HEK293 (cell line): Measurements from ENCODE around the gene CDR2L.

Experiments
- IKZF3 ChIP-seq: fragments of 450-650 bp; IDR thresholded peaks from 2 replicates; pipeline ENCODE4 v1.5.0; 2018; ENCODE audit warnings: missing biosample characterization, mild to moderate bottlenecking, missing genetic modification characterization, moderate library complexity
- KLF1 ChIP-seq: fragments of 450-650 bp; formaldehyde crosslinking; IDR thresholded peaks from 2 replicates; pipeline ENCODE4 v1.5.1; 2016; ENCODE audit warnings: missing biosample characterization, missing genetic modification characterization
- KLF16 ChIP-seq: fragments of 450-650 bp; formaldehyde crosslinking; IDR thresholded peaks from 2 replicates; pipeline ENCODE4 v1.5.1; 2017; ENCODE audit warnings: missing biosample characterization, missing genetic modification characterization
- MEIS1 ChIP-seq: sonication (generic); formaldehyde crosslinking; IDR thresholded peaks from 2 replicates; pipeline ENCODE4 v1.8.1; 2022; ENCODE audit warnings: missing genetic modification reagents, mild to moderate bottlenecking, borderline replicate concordance
- PRDM1 ChIP-seq: fragments of 450-650 bp; formaldehyde crosslinking; IDR thresholded peaks from 2 replicates; pipeline ENCODE4; 2016; ENCODE audit warnings: missing biosample characterization, missing genetic modification characterization
- SCRT2 ChIP-seq: fragments of 450-650 bp; formaldehyde crosslinking; IDR thresholded peaks from 2 replicates; pipeline ENCODE4 v1.5.1; 2016; ENCODE audit warnings: missing biosample characterization, missing genetic modification characterization
- SETDB1 ChIP-seq: IDR thresholded peaks from one replicate; pipeline ENCODE4 v1.6.1; 2017; ENCODE audit warnings: mild to moderate bottlenecking, low read length, moderate library complexity, mixed read lengths; ENCODE audit not compliant: insufficient read length
- SP7 ChIP-seq: fragments of 450-650 bp; formaldehyde crosslinking; IDR thresholded peaks from 2 replicates; pipeline ENCODE4 v1.5.1; 2016; ENCODE audit warnings: missing biosample characterization, missing genetic modification characterization
- ZBTB21 ChIP-seq: fragments of 450-650 bp; formaldehyde crosslinking; IDR thresholded peaks from 2 replicates; pipeline ENCODE4 v1.5.1; 2017; ENCODE audit warnings: missing biosample characterization, missing genetic modification characterization
- ZFHX2 ChIP-seq: fragments of 450-650 bp; formaldehyde crosslinking; conservative IDR thresholded peaks from 2 replicates; pipeline ENCODE4 v1.5.1; 2016; ENCODE audit warnings: missing biosample characterization, missing genetic modification characterization
- ZFP41 ChIP-seq: fragments of 450-650 bp; formaldehyde crosslinking; IDR thresholded peaks from 2 replicates; pipeline ENCODE4 v1.5.1; 2016; ENCODE audit warnings: missing biosample characterization, missing genetic modification characterization, borderline replicate concordance
- ZIC2 ChIP-seq: fragments of 450-650 bp; formaldehyde crosslinking; IDR thresholded peaks from 2 replicates; pipeline ENCODE4 v1.5.1; 2016; ENCODE audit warnings: missing biosample characterization, missing genetic modification characterization
- ZNF16 ChIP-seq: fragments of 450-650 bp; formaldehyde crosslinking; IDR thresholded peaks from 2 replicates; pipeline ENCODE4 v1.5.1; 2016; ENCODE audit warnings: low read depth, missing biosample characterization, missing genetic modification characterization
- ZNF248 ChIP-seq: fragments of 450-650 bp; formaldehyde crosslinking; IDR thresholded peaks from 2 replicates; pipeline ENCODE4 v1.5.1; 2017; ENCODE audit warnings: missing biosample characterization, missing genetic modification characterization
- ZNF274 ChIP-seq, 2 experiments: fragments of 200-500 bp in 1 of 2; fragments of 450-650 bp in 1 of 2; sonication (Bioruptor generic) in 1 of 2; formaldehyde crosslinking in 1 of 2; IDR thresholded peaks; 2 replicates each; pipeline versions ENCODE4 v1.5.1 to v1.6.1; 2014 to 2016; ENCODE audit warnings: borderline replicate concordance in 1 of 2, inconsistent platforms in 1 of 2, low read length in 1 of 2, missing biosample characterization in 1 of 2, missing genetic modification characterization in 1 of 2
- ZNF324 ChIP-seq: fragments of 450-650 bp; formaldehyde crosslinking; IDR thresholded peaks from 2 replicates; pipeline ENCODE4 v1.5.1; 2016; ENCODE audit warnings: missing biosample characterization, missing genetic modification characterization
- ZNF354C ChIP-seq: fragments of 450-650 bp; formaldehyde crosslinking; IDR thresholded peaks from 2 replicates; pipeline ENCODE4 v1.5.1; 2016; ENCODE audit warnings: missing biosample characterization, missing genetic modification characterization, low read depth, borderline replicate concordance
- ZNF416 ChIP-seq: fragments of 450-650 bp; formaldehyde crosslinking; IDR thresholded peaks from 2 replicates; pipeline ENCODE4 v1.5.1; 2016; ENCODE audit warnings: missing biosample characterization, missing genetic modification characterization
- ZNF473 ChIP-seq: fragments of 450-650 bp; formaldehyde crosslinking; IDR thresholded peaks from 2 replicates; pipeline ENCODE4 v1.5.1; 2017; ENCODE audit warnings: missing biosample characterization, missing genetic modification characterization
- ZNF510 ChIP-seq: fragments of 450-650 bp; formaldehyde crosslinking; IDR thresholded peaks from 2 replicates; pipeline ENCODE4 v1.5.1; 2018; ENCODE audit warnings: mild to moderate bottlenecking, missing genetic modification characterization, missing biosample characterization; ENCODE audit not compliant: insufficient replicate concordance
- ZNF548 ChIP-seq: fragments of 450-650 bp; formaldehyde crosslinking; IDR thresholded peaks from 2 replicates; pipeline ENCODE4 v1.5.1; 2016; ENCODE audit warnings: missing biosample characterization, missing genetic modification characterization
- ZNF585B ChIP-seq: fragments of 450-650 bp; formaldehyde crosslinking; IDR thresholded peaks from 2 replicates; pipeline ENCODE4 v1.5.1; 2016; ENCODE audit warnings: missing biosample characterization, missing genetic modification characterization
- ZNF623 ChIP-seq: fragments of 450-650 bp; formaldehyde crosslinking; IDR thresholded peaks from 2 replicates; pipeline ENCODE4 v1.5.1; 2016; ENCODE audit warnings: missing biosample characterization, missing genetic modification characterization
- ZNF624 ChIP-seq: fragments of 450-650 bp; formaldehyde crosslinking; IDR thresholded peaks from 2 replicates; pipeline ENCODE4 v1.5.1; 2017; ENCODE audit warnings: missing biosample characterization, missing genetic modification characterization
- ZXDB ChIP-seq: fragments of 450-650 bp; formaldehyde crosslinking; IDR thresholded peaks from 2 replicates; pipeline ENCODE4 v1.5.1; 2016; ENCODE audit warnings: missing biosample characterization, missing genetic modification characterization
- TF ChIP-seq, protein P1 (sequence below): fragments of 450-650 bp; formaldehyde crosslinking; IDR thresholded peaks from 2 replicates; pipeline ENCODE4 v1.5.1; 2016; ENCODE audit warnings: missing biosample characterization, missing genetic modification characterization
- TF ChIP-seq, protein P2 (sequence below): fragments of 450-650 bp; IDR thresholded peaks from 2 replicates; pipeline ENCODE4 v1.5.1; 2018; ENCODE audit warnings: missing biosample characterization, missing genetic modification characterization
- TF ChIP-seq, protein P3 (sequence below): fragments of 450-650 bp; formaldehyde crosslinking; IDR thresholded peaks from 2 replicates; pipeline ENCODE4 v1.5.1; 2016; ENCODE audit warnings: missing biosample characterization, missing genetic modification characterization, borderline replicate concordance
- TF ChIP-seq, protein P4 (sequence below): fragments of 450-650 bp; formaldehyde crosslinking; IDR thresholded peaks from 2 replicates; pipeline ENCODE4 v1.5.1; 2016; ENCODE audit warnings: missing biosample characterization, missing genetic modification characterization

The CDR2L gene

DNA sequence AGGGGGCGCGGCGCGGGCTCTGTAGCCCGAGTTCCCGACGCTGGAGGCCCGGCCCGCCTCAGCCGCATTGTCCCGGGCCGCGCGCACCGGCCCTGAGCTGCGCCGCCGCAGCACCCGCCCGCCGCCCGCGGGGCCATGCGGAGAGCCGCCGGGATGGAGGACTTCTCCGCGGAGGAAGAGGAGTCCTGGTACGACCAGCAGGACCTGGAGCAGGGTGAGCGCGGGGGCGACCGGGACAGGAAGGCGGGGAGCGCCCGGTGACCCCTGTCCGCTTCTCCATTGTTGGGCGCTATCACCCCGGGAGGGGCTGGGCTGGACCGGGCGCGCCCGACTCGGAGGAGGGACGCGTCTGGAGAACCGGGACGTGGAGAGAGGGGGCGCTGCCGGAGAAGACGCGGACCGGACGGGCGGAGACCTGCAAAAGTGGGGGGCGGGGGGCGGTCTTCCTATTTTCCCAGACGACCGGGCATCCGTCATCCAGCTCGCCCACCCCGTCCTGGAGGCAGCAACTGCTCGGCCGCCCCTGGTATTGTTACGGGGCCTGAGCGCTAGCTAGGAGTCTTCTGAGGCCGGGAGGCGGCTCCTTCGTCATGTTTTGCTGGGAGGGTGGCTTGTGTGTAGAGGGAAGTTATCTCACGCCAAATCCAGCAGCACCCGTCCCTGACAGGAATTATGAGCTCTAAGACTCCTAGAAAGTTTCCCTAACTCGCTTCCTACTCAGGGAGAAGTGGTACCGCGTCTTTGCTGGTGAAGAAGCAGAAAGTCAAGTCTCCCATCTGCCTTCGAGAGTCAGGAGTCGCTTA lies 678 bp downstream of the CDR2L start (continued):
- TF ChIP-seq PRDM1 (tag by site-specific recombination) (peak; percentile 59; the same call in 1 of the 2 replicates), ZIC2 (tag by site-specific recombination) (no peak), ZNF623 (no peak), ZNF416 (tag by site-specific recombination) (no peak), ZNF473 (tag by site-specific recombination) (no peak), ZNF16 (no peak), ZFP41 (tag by site-specific recombination) (no peak), IKZF3 (tag by site-specific recombination) (peak; percentile 43; the same call in 1 of the 2 replicates), KLF1 (tag by site-specific recombination) (peak; percentile 85), SETDB1 (no peak), ZBTB21 (tag by site-specific recombination) (no peak), ZNF354C (no peak), ZNF585B (tag by site-specific recombination) (no peak), ZNF324 (tag by site-specific recombination) (no peak), ZNF274 (IDR thresholded peaks at IDR 0.05; ENCODE audit: low read length) (no peak), ZNF274 (tag by site-specific recombination; IDR thresholded peaks at IDR 0.05; ENCODE audit: borderline replicate concordance) (no peak), KLF16 (tag by site-specific recombination) (0 out of 2 replicates have a peak, but pooled peaks have one; percentile 33), ZFHX2 (tag by site-specific recombination) (peak; percentile 72), ZNF624 (tag by site-specific recombination) (no peak), ZNF248 (no peak), SCRT2 (tag by site-specific recombination) (no peak), MEIS1 (no peak), SP7 (tag by site-specific recombination) (no peak), ZNF510 (tag by site-specific recombination) (no peak), ZNF548 (tag by site-specific recombination) (no peak), ZXDB (tag by site-specific recombination) (no peak; the same call in 1 of the 2 replicates)
- TF ChIP-seq, protein P1, sequence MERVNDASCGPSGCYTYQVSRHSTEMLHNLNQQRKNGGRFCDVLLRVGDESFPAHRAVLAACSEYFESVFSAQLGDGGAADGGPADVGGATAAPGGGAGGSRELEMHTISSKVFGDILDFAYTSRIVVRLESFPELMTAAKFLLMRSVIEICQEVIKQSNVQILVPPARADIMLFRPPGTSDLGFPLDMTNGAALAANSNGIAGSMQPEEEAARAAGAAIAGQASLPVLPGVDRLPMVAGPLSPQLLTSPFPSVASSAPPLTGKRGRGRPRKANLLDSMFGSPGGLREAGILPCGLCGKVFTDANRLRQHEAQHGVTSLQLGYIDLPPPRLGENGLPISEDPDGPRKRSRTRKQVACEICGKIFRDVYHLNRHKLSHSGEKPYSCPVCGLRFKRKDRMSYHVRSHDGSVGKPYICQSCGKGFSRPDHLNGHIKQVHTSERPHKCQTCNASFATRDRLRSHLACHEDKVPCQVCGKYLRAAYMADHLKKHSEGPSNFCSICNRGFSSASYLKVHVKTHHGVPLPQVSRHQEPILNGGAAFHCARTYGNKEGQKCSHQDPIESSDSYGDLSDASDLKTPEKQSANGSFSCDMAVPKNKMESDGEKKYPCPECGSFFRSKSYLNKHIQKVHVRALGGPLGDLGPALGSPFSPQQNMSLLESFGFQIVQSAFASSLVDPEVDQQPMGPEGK (tag by site-specific recombination) = peak; percentile 90
- TF ChIP-seq, protein P2, sequence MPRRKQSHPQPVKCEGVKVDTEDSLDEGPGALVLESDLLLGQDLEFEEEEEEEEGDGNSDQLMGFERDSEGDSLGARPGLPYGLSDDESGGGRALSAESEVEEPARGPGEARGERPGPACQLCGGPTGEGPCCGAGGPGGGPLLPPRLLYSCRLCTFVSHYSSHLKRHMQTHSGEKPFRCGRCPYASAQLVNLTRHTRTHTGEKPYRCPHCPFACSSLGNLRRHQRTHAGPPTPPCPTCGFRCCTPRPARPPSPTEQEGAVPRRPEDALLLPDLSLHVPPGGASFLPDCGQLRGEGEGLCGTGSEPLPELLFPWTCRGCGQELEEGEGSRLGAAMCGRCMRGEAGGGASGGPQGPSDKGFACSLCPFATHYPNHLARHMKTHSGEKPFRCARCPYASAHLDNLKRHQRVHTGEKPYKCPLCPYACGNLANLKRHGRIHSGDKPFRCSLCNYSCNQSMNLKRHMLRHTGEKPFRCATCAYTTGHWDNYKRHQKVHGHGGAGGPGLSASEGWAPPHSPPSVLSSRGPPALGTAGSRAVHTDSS (tag by site-specific recombination) = peak; percentile 54; the same call in 1 of the 2 replicates
- TF ChIP-seq, protein P3, sequence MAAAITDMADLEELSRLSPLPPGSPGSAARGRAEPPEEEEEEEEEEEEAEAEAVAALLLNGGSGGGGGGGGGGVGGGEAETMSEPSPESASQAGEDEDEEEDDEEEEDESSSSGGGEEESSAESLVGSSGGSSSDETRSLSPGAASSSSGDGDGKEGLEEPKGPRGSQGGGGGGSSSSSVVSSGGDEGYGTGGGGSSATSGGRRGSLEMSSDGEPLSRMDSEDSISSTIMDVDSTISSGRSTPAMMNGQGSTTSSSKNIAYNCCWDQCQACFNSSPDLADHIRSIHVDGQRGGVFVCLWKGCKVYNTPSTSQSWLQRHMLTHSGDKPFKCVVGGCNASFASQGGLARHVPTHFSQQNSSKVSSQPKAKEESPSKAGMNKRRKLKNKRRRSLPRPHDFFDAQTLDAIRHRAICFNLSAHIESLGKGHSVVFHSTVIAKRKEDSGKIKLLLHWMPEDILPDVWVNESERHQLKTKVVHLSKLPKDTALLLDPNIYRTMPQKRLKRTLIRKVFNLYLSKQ (tag by site-specific recombination) = no peak
- TF ChIP-seq, protein P4, sequence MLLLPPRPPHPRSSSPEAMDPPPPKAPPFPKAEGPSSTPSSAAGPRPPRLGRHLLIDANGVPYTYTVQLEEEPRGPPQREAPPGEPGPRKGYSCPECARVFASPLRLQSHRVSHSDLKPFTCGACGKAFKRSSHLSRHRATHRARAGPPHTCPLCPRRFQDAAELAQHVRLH (tag by site-specific recombination) = no peak
